ENCODE data around the gene SERAC1.
"Not testable (repeated sequence)": the region's sequence is repeated elsewhere in the genome, so short reads cannot be mapped to it uniquely, and the experiment has no call there.

SERAC1 gene

DNA sequence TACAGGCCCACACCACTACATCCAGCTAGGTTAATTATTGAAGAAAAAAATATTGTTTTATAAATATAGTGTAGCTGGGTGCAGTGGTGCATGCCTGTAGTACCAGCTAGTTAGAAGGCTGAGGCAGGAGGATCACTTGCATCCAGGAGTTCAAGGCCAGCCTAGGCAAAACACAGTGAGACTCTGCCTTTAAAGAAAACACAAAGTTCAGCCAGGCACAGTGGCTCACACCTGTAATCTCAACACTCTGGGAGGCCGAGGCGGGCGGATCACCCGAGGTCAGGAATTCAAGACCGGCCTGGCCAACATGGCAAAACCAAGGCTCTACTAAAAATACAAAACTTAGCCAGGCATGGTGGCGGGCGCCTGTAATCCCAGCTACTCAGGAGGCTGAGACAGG, 16.0 kb downstream of the SERAC1 start:
- in situ Hi-C loops (cut with HindIII; ENCODE audit: low pct_ligation_motif_present, low pct_unique_long_range_greater_than_20kb, low sequenced_read_pairs); DNase-seq: not testable (repeated sequence)

DNA sequence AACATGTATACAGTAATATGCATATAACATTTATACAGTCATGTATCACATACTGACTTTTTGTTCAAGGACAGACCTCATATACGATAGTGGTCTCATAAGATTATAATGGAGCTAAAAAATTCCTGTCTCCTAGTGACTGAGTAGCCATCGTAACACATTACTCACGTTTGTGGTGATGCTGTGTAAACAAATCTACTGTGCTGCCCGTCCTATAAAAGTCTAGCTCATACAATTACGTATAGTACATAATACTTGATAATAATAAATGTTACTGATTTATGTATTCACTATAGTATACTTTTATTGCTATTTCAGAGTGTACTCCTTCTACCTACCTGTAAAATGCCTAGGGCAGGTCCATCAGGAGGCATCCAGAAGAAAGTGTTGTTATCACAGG, 17.4 kb downstream of the SERAC1 start:
- in situ Hi-C loops (cut with HindIII; ENCODE audit: low pct_ligation_motif_present, low pct_unique_long_range_greater_than_20kb, low sequenced_read_pairs), result no loop called here
- peak; percentile 60 for DNase-seq

DNA sequence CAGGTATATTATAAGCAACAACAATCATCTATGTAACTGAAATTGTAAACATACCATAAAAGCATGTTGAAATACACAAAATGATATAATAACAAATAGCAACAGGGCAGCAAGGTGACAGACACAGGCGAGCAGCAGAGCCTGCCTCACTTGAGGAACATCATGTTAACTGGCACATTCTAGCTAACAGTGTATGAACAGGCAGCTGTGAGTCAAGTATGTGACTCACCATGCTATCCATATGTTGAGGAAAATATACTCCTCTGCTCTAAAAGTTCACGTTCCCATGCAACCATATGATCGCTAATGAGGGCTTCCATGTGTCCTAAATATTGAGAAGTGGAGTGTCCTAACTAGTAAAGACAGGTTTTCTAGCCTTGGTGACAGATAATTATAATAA, 18.4 kb downstream of the SERAC1 start:
- in situ Hi-C loops (cut with HindIII; ENCODE audit: low pct_ligation_motif_present, low pct_unique_long_range_greater_than_20kb, low sequenced_read_pairs), result no loop called here
- DNase-seq, result no peak

DNA sequence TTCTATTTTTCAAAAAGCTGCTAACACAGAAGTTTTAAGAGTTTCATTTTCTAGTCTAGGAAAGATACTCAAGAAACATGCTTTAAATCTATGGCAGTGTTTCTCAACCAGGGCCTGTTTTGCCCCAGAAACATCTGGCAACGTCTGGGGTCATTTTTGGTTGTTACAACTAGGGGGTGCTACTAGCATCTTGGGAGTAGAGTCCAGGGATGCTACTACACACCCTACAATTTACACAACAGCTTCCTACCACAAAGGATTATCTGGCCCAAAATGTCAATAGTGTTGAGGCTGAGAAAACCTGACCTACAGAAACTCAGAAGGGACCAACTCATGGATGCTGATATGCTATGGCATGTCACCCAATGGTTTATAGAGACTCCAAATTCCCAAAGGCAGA, 24.4 kb downstream of the SERAC1 start:
- in situ Hi-C loops (cut with HindIII; ENCODE audit: low pct_ligation_motif_present, low pct_unique_long_range_greater_than_20kb, low sequenced_read_pairs), result no loop called here
- DNase-seq, result peak; percentile 17

DNA sequence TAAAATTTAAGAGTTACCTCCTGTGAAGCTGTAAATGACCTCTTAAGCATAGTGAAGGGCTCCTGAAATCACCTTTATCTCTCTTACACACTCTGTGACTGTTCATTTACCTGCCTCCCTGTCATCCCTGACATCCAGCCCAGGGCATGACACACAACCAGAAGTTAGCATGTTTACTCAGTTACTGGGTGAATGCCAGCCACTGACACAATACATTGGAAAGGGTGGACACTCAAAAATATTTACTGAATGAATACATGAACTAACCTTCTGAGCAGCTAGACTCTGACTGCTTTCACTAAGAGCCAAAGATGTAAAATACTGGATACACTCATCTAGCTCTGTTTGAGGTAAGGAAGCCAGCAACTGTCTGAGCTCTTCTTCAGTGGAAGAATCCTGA, 25.3 kb downstream of the SERAC1 start:
- no peak for DNase-seq
- in situ Hi-C loops (cut with HindIII; ENCODE audit: low pct_ligation_motif_present, low pct_unique_long_range_greater_than_20kb, low sequenced_read_pairs), result no loop called here

DNA sequence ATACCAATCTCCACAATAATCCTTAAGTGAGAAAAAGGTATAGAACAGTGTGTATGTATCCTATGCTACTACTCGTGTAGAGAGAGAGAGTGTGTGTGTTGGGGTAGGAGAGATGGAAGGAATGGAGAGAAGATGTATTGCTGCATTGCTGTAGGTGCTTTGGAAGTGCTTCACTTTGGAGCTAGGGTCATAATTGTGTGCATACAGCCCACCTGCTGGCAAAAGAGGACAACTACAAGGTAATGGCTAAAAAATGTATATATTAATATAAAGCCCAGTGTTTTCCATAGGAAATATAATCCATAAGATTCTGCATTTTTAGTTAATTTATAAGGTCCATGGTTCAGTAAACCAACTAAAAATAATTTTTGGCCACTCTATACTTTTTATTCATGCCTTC, 36.1 kb downstream of the SERAC1 start:
- DNase-seq, result peak; percentile 19

DNA sequence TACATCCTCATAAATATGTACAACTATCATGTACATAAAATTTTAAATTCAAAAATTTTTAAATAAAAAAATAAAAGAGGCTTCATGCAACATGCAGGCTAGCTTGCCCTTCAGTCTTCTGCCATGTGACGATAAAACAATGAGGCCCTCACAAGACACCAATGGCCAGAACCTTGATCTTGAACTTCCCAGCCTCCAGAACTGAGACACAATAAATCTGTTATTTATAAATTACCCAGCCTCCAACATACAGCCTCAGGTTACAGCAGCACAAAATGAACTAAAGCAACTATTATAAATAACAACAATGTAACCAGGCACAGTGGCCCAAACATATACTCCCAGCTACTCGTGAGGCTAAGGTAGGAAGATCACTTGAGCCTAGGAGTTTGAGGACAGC, 42.8 kb downstream of the SERAC1 start:
- in situ Hi-C loops (cut with HindIII; ENCODE audit: low pct_ligation_motif_present, low pct_unique_long_range_greater_than_20kb, low sequenced_read_pairs), result no loop called here
- no peak for DNase-seq

More for the DNA sequence above, 36.1 kb downstream of the SERAC1 start:
- in situ Hi-C loops (cut with HindIII; ENCODE audit: low pct_ligation_motif_present, low pct_unique_long_range_greater_than_20kb, low sequenced_read_pairs), result no loop called here

DNA sequence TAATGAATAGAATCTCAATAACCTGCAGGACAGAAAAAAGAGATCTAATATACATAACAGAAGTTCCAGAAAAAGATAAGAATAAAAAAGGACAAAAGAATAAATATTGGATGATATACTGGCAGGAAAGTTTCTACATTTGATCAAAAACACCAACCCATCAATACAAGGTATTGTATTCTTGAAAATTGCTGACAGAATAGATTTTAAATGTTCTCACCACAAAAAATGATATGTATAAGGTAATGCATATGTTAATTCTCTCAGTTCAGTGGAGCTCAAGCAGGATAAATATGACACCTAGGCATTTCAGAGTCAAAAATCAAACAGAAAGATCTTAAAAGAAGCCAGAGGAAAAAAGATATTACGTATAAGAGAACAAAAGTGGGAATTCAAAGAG, 43.8 kb downstream of the SERAC1 start:
- in situ Hi-C loops (cut with HindIII; ENCODE audit: low pct_ligation_motif_present, low pct_unique_long_range_greater_than_20kb, low sequenced_read_pairs), result no loop called here
- no peak for DNase-seq

DNA sequence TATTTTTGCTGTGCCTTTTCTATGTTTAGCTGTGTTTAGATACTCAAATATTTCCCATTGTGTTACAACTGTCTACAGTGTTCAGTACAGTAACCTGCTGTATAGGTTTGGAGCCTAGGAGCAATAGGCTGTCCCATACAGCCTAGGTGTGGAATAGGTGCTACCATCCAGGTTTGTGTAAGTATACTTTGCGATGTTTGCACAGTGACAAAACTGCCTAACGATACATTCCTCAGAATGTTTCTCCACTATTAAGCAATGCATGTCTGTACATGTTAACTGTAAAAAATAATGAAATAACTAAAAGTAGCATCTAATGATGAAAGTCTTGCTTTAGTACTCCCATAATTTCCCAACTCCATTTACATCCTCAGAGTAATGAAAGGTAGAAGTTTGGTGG, 46.0 kb downstream of the SERAC1 start:
- in situ Hi-C loops (cut with HindIII; ENCODE audit: low pct_ligation_motif_present, low pct_unique_long_range_greater_than_20kb, low sequenced_read_pairs), result no loop called here
- no peak for DNase-seq

DNA sequence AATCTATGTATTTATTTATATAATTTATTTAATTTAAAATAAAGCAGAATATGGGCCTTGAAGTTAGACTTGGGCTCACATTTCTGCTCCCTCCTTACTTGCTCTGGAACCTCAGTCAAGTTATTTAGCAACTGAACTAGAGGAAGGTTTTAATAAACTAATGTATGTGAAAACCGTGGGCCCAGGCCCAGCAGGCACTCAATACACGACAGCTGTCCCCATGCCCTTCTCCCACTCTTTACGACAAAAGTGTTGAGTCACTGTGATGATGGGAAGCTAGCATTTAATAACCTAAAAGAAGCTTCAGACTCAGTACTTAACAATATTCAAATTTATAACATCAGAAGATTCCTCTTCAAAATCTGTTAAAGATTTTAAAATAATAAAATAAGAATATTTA, 46.7 kb downstream of the SERAC1 start:
- DNase-seq, result no peak
- in situ Hi-C loops (cut with HindIII; ENCODE audit: low pct_ligation_motif_present, low pct_unique_long_range_greater_than_20kb, low sequenced_read_pairs), result no loop called here

DNA sequence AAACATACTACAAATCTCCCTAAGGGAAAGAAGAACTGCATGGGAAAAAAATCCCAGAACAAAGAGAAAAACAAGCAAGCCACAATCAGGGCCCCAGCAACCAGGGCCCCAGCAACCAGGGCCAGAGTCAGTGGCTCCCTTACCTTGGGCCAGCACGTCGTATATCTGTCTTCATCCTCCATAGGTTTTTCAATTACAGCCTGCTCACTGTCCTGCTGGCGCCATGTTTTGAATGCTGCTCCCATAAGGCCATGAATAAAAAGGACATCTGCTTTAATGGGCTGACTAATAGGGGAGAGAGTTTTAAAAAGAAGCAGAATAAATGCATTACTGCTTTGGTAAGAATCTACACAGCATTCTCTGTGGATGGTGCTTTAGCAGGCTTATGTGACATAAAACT, 49.2 kb downstream of the SERAC1 start:
- in situ Hi-C loops (cut with HindIII; ENCODE audit: low pct_ligation_motif_present, low pct_unique_long_range_greater_than_20kb, low sequenced_read_pairs), result no loop called here
- no peak for DNase-seq

DNA sequence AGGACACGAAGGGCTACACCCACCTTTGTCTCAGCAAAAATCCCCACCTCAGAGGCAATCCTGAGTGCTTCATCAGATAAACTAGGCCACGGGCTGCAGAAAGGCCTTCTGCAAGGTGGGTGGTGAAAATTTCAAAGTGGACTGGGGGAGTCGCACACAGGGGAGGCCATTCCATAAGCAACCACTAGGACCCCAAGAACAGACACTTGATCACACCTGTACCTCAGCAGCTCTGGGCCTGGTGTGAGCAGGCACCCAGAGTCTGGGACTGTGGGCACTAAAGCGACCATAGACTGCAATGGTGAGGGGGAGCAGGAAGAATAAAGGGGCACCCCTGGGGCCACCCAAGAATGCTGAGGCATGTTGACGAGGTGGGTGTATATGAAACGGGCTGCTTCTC, 52.6 kb downstream of the SERAC1 start:
- in situ Hi-C loops (cut with HindIII; ENCODE audit: low pct_ligation_motif_present, low pct_unique_long_range_greater_than_20kb, low sequenced_read_pairs), result no loop called here
- no peak for DNase-seq

DNA sequence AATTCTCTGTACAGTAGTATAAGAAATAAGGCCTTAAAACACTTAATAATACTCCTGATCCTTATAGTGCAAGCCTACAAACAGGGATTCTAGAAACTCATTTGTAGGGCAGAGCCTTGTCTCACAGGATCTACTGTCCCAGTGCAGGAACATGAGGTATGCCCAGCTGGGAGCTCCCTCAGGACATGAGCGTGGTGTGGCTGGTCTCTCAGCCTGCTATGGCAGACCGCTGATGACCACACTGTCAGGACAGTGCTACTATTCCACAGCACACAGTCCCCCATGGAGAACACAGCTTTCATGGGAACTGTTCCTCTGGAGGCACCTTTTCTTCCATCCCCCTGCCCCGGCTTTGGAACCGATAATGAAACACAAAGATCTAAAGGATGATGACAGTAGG, 53.0 kb downstream of the SERAC1 start:
- no peak for DNase-seq
- in situ Hi-C loops (cut with HindIII; ENCODE audit: low pct_ligation_motif_present, low pct_unique_long_range_greater_than_20kb, low sequenced_read_pairs), result no loop called here

DNA sequence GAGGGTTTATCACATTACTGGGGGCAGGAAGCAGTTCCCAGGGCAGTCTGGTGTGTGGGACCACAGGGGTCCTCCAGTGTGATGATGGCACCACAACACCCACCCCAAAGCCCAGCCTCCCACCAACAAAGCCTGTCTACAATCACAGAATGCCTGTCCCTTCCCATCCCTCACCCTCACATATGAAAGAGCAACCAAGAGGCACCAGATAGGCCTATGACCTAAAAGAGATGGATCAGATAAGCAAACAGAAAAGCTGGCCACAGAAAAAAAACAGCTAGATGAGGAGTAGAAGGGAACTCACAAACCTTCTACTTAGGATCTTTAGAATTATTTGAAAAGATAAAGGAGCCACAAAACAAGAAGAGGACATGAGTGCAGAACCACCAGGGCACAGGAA, 54.3 kb downstream of the SERAC1 start:
- in situ Hi-C loops (cut with HindIII; ENCODE audit: low pct_ligation_motif_present, low pct_unique_long_range_greater_than_20kb, low sequenced_read_pairs), result no loop called here

DNA sequence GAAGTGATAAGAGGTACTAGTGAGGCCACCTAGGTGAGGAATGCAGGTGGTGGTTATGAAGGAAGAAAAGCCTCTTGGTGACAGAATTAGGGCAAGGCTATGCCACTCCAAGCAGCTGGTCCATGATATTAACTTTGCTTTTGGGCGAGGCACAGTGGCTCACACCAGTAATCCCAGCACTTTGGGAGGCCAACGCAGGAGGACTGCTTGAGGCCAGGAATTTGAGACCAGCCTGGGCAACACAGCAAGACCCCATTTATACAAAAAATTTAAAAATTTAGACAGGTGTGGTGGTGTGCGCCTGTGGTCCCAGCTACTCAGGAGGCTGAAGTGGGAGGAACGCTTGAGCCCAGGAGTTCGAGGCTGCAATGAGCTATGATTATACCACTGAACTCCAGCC, 56.1 kb downstream of the SERAC1 start:
- in situ Hi-C loops (cut with HindIII; ENCODE audit: low pct_ligation_motif_present, low pct_unique_long_range_greater_than_20kb, low sequenced_read_pairs), result no loop called here
- DNase-seq, result no peak

More for the DNA sequence above, 54.3 kb downstream of the SERAC1 start:
- no peak for DNase-seq

DNA sequence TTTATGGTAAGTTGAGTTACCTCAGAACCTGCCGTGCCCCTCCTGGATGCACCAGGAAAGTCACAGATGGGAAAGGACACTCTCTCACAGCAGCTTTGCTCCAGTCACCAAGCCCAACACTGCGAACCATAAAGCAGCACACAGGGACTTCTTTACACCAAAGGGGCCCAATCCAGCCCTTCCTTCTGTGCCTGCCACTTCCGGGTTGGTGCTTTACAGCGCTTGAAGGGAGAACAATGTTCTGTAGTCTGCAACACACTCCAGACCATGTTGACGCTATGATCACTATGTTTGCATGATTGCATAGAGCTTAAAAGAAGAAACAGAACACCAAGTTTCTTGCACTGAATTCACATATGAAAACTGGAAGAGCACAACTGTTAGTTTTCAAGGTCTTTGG, 57.1 kb downstream of the SERAC1 start:
- DNase-seq, result no peak
- in situ Hi-C loops (cut with HindIII; ENCODE audit: low pct_ligation_motif_present, low pct_unique_long_range_greater_than_20kb, low sequenced_read_pairs), result no loop called here

DNA sequence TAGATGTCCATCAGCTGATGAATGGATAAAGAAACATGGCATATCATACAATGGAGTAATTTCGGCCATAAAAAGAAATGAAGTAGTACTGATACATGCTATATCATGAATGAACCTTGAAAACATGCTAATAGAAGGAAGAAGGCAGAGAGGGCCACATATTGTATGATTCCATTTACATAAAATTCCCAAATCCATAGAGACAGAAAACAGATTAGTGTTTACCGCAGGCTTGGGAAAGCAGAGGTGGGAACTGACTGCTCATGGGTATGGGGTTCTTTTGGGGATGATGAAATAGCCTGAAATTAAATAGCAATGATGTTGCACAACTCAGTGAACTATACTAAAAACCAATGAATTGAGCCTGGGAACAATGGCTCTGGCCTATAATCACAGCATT, 58.3 kb downstream of the SERAC1 start:
- DNase-seq, result no peak
- in situ Hi-C loops (cut with HindIII; ENCODE audit: low pct_ligation_motif_present, low pct_unique_long_range_greater_than_20kb, low sequenced_read_pairs), result no loop called here

DNA sequence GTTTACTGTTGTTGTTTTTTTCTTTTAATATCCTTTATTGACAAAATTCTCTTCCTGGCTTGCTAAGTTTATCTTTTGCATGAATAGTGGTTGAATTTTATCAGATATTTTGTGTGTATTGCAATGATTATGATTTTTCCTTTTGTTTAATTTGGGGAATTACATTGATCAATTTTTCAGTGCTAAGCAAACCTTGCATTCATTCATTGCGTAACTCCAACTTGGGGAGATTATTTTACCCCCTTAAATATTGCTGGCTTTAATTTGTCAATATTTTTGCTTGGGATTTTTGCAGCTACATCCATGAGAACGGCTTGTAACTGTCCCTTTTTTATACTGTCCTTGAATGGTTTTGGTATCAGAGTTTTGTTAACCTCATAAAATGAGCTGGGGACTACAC, 63.4 kb downstream of the SERAC1 start:
- DNase-seq, result no peak
- in situ Hi-C loops (cut with HindIII; ENCODE audit: low pct_ligation_motif_present, low pct_unique_long_range_greater_than_20kb, low sequenced_read_pairs), result no loop called here

DNA sequence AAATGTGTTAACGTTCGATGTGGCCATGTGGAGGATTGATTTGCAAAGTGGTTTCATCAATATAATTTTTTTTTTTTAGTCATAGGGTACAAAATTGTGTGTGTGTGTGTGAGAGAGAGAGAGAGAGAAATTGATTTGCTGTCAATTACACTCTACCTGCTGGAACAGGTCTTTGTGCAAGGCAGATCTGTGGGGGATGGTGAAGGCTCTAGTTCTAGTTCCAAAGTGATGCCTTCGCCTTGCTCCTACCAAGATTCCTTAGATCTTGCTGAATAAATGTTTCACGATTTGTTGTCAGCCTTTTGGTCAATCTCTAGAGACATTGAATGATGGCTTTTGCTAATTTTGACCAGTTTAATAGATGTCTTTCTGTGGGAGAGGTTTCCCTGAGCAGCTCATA, 64.8 kb downstream of the SERAC1 start:
- in situ Hi-C loops (cut with HindIII; ENCODE audit: low pct_ligation_motif_present, low pct_unique_long_range_greater_than_20kb, low sequenced_read_pairs), result no loop called here
- DNase-seq, result no peak

DNA sequence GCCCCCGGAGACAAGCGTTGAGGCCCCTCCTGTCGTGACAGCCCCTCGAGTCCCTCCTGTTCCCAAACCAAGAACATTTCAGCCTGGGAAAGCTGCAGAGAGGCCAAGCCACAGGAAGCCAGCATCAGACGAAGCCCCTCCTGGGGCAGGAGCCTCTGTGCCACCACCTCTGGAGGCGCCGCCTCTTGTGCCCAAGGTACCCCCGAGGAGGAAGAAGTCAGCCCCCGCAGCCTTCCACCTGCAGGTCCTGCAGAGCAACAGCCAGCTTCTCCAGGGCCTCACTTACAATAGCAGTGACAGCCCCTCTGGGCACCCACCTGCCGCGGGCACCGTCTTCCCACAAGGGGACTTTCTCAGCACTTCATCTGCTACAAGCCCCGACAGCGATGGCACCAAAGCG, 72.4 kb downstream of the SERAC1 start:
- in situ Hi-C loops (cut with HindIII; ENCODE audit: low pct_ligation_motif_present, low pct_unique_long_range_greater_than_20kb, low sequenced_read_pairs), result no loop called here

DNA sequence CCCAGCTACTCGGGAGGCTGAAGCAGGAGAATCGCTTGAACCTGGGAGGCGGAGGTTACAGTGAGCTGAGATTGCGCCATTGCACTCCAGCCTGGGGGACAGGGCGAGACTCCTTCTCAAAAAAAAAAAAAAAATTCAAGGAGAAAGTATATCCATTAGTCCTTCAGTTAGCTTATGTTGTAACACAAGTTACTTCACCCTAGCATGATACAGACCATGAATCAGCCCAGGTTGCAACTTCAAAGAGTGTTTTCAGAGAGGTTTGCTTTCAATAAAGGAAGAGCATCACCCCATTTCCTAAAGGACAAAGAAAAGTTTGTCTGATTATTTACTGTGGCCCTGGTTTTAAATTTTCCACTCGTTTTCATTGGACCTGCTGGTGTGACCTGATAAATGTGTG, 73.0 kb downstream of the SERAC1 start:
- in situ Hi-C loops (cut with HindIII; ENCODE audit: low pct_ligation_motif_present, low pct_unique_long_range_greater_than_20kb, low sequenced_read_pairs), result no loop called here
- no peak for DNase-seq

More for the DNA sequence above, 72.4 kb downstream of the SERAC1 start:
- no peak for DNase-seq

All from ACHN (cell line).